ENCODE data around the gene SUMO2.

The SUMO2 gene

GRCh38 chr17:75126954-75127353, 55.8 kb downstream of the SUMO2 start:
- TF ChIP-seq EZH2 (IDR thresholded peaks at IDR 0.05) (no peak), POLR2AphosphoS5 (IDR thresholded peaks at IDR 0.05; ENCODE audit: borderline replicate concordance, low read depth, low read length) (no peak), FOXP2 (optimal IDR thresholded peaks at IDR 0.05; ENCODE audit: control extremely low read depth, extremely low read length, insufficient read depth) (no peak)
- no peaks in the 10 kb centered on the region for H3K9me3 ChIP-seq (ENCODE audit: low read depth, low read length)
- H3K9ac ChIP-seq (ENCODE audit: insufficient read length) = no peak overlapping the region
- H3K36me3 ChIP-seq (ENCODE audit: insufficient read depth, low read length) = peaks cover 7% of the 10 kb centered on the region; the same call in 1 of the 2 replicates
- no peak overlapping the region for H3K27ac ChIP-seq
- no peak for DNase-seq (ENCODE audit: low read depth, low spot score)
- no peak overlapping the region for H3K4me3 ChIP-seq

GRCh38 chr17:75125984-75126383, 56.8 kb downstream of the SUMO2 start:
- Histone ChIP-seq H3K27ac (no peak overlapping the region), H3K36me3 (ENCODE audit: insufficient read depth, low read length) (peaks cover 7% of the 10 kb centered on the region; the same call in 1 of the 2 replicates), H3K9me3 (ENCODE audit: low read depth, low read length) (no peaks in the 10 kb centered on the region), H3K9ac (ENCODE audit: insufficient read length) (no peak overlapping the region), H3K4me3 (no peak overlapping the region)
- DNase-seq (ENCODE audit: low read depth, low spot score) = no peak
- no peak for TF ChIP-seq EZH2 (IDR thresholded peaks at IDR 0.05)
- TF ChIP-seq FOXP2 (optimal IDR thresholded peaks at IDR 0.05; ENCODE audit: control extremely low read depth, extremely low read length, insufficient read depth) = no peak
- no peak for TF ChIP-seq POLR2AphosphoS5 (IDR thresholded peaks at IDR 0.05; ENCODE audit: borderline replicate concordance, low read depth, low read length)

GRCh38 chr17:75124819-75125162, 58.0 kb downstream of the SUMO2 start:
- H3K27ac ChIP-seq = no peak overlapping the region
- no peaks in the 10 kb centered on the region for H3K9me3 ChIP-seq (ENCODE audit: low read depth, low read length)
- TF ChIP-seq FOXP2 (optimal IDR thresholded peaks at IDR 0.05; ENCODE audit: control extremely low read depth, extremely low read length, insufficient read depth) (no peak), POLR2AphosphoS5 (IDR thresholded peaks at IDR 0.05; ENCODE audit: borderline replicate concordance, low read depth, low read length) (no peak), EZH2 (IDR thresholded peaks at IDR 0.05) (no peak)
- peaks cover 6% of the 10 kb centered on the region; the same call in 1 of the 2 replicates for H3K36me3 ChIP-seq (ENCODE audit: insufficient read depth, low read length)
- H3K9ac ChIP-seq (ENCODE audit: insufficient read length) = no peak overlapping the region
- no peak for DNase-seq (ENCODE audit: low read depth, low spot score)
- H3K4me3 ChIP-seq = no peak overlapping the region

- no peak overlapping the region for H3K4me3 ChIP-seq
- no peak overlapping the region for H3K9ac ChIP-seq (ENCODE audit: insufficient read length)
- no peak overlapping the region for H3K27ac ChIP-seq
- no peaks in the 10 kb centered on the region for H3K9me3 ChIP-seq (ENCODE audit: low read depth, low read length)
- DNase-seq (ENCODE audit: low read depth, low spot score) = no peak
- H3K36me3 ChIP-seq (ENCODE audit: insufficient read depth, low read length) = peaks cover under 1% of the 10 kb centered on the region; the same call in 1 of the 2 replicates
- TF ChIP-seq POLR2AphosphoS5 (IDR thresholded peaks at IDR 0.05; ENCODE audit: borderline replicate concordance, low read depth, low read length) = no peak
- TF ChIP-seq FOXP2 (optimal IDR thresholded peaks at IDR 0.05; ENCODE audit: control extremely low read depth, extremely low read length, insufficient read depth) = no peak
- TF ChIP-seq EZH2 (IDR thresholded peaks at IDR 0.05) = no peak
Observed at GRCh38 chr17:75124041-75124818, 58.5 kb downstream of the SUMO2 start.

GRCh38 chr17:75118307-75118706, 64.5 kb downstream of the SUMO2 start:
- H3K4me3 ChIP-seq = no peak overlapping the region
- H3K9me3 ChIP-seq (ENCODE audit: low read depth, low read length) = no peaks in the 10 kb centered on the region
- no peak for DNase-seq (ENCODE audit: low read depth, low spot score)
- no peaks in the 10 kb centered on the region for H3K36me3 ChIP-seq (ENCODE audit: insufficient read depth, low read length)
- no peak for TF ChIP-seq FOXP2 (optimal IDR thresholded peaks at IDR 0.05; ENCODE audit: control extremely low read depth, extremely low read length, insufficient read depth)
- no peak for TF ChIP-seq EZH2 (IDR thresholded peaks at IDR 0.05)
- TF ChIP-seq POLR2AphosphoS5 (IDR thresholded peaks at IDR 0.05; ENCODE audit: borderline replicate concordance, low read depth, low read length) = no peak
- no peak overlapping the region for H3K9ac ChIP-seq (ENCODE audit: insufficient read length)
- H3K27ac ChIP-seq = no peak overlapping the region

- H3K27ac ChIP-seq = no peak overlapping the region
- no peak overlapping the region for H3K9ac ChIP-seq (ENCODE audit: insufficient read length)
- TF ChIP-seq POLR2AphosphoS5 (IDR thresholded peaks at IDR 0.05; ENCODE audit: borderline replicate concordance, low read depth, low read length) (no peak), FOXP2 (optimal IDR thresholded peaks at IDR 0.05; ENCODE audit: control extremely low read depth, extremely low read length, insufficient read depth) (no peak), EZH2 (IDR thresholded peaks at IDR 0.05) (no peak)
- H3K4me3 ChIP-seq = no peak overlapping the region
- no peak for DNase-seq (ENCODE audit: low read depth, low spot score)
- no peaks in the 10 kb centered on the region for H3K36me3 ChIP-seq (ENCODE audit: insufficient read depth, low read length)
- H3K9me3 ChIP-seq (ENCODE audit: low read depth, low read length) = no peaks in the 10 kb centered on the region
Observed at GRCh38 chr17:75116737-75117136, 66.0 kb downstream of the SUMO2 start.

Measured in SK-N-MC (cell line).